NB4 (cell line): Measurements from ENCODE around the gene SLC1A1.

Source experiments
- DNase-seq: peaks from one replicate; pipeline ENCODE4 v3.0.0; 2010; ENCODE audit warnings: low read depth
- H3K4me3 ChIP-seq: one replicate; pipeline ENCODE4 v1.5.1; 2011; ENCODE audit warnings: mild to moderate bottlenecking, low read depth, low read length, moderate library complexity
- CTCF ChIP-seq: IDR thresholded peaks from one replicate; pipeline ENCODE4 v1.5.1; 2012; ENCODE audit warnings: low read depth, low read length
- MAX ChIP-seq: IDR thresholded peaks from 2 replicates; pipeline ENCODE4 v1.6.1; 2011; ENCODE audit warnings: low read depth, low read length
- MYC ChIP-seq: IDR thresholded peaks from 2 replicates; pipeline ENCODE4 v1.6.1; 2011; ENCODE audit warnings: low read depth, low read length
- POLR2A ChIP-seq: IDR thresholded peaks from 2 replicates; pipeline ENCODE4 v1.6.1; 2011; ENCODE audit warnings: mild to moderate bottlenecking; ENCODE audit not compliant: insufficient read length; ENCODE audit errors: extremely low read depth

SLC1A1 gene

DNA sequence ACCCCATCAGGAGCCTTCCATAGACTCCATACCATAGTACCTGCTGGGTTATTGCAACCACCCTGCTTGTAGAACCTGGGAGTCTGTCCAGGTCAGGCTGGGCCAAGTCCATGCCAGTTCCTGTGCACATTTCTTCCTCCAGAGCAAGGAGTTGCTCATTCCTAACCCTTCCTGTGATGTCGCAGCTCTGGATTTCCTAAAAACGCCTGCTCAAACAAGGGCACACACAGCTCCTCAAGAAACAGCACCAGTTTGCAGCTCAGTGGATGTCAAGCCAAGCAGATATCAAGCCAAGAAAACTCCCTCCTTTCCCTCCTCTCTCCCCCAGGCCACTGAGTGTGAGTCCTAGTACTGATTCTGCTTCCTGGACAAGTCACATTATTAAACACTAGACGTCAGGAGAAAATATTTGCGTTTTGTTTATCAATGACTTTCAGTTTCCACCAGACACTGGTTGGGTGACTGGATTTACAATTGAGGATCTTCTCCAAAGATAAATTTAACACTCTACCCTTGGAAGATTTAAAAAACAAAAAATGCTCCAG is 59.6 kb downstream of the SLC1A1 start:
- no peak overlapping the region for H3K4me3 ChIP-seq
- TF ChIP-seq CTCF (no peak), MAX (no peak), POLR2A (no peak), MYC (no peak)
- DNase-seq, result no peak

DNA sequence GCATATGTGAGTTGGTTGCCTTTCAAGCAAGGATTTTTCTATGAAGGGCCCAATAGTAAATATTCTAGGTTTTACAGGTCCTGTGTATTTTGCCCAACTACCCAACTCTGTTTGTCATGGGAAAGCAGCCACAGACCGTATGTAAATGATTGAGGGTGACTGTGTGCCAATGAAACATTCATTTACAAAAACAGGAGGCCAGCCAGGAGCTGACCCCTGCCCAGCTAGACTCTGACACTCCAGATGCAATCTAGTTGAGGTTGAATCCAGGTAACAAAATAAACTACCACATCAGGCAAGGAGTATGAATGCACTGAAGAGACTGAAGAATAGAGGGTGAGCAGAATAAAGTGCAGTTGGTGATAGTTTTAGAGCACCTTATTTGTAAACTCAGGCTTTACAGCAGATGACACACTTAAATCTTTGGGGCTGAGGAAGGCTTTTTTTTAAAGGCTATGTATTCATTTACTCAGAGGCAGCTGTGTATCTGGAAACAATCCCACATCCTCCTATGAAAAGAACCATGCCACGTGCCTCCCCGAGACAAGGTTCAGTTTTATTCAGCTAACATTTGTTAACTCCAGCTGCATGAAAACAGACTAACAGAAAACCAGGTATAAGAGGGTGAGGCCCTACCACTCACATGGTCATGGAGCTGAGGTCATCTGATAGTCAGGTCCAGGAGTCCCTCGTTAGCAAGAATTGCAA is 60.7 kb downstream of the SLC1A1 start:
- TF ChIP-seq POLR2A (no peak), MYC (no peak)
- H3K4me3 ChIP-seq, result no peak overlapping the region
- DNase-seq, result no peak

DNA sequence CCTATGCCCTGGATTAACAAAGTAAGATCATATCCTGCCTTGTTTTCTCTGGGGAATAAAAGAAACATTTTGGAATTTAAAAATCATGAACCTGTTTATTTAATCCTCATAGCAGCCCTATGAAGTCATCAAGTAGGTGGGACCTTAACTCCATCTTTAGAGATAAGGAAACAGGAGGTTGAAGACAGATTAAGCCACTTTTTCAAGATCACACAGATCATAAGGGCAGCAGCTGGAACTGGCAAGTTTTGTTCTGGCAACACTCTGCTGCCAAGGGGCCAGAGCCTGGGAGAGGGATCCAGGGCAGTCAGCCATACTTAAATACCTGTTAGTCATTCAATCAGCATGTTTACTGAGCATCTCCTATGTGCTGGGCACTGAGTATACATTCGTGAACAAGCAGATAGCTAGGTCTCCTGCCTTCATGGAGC is 63.7 kb downstream of the SLC1A1 start:
- DNase-seq, result no peak
- TF ChIP-seq MYC, result no peak
- no peak for TF ChIP-seq POLR2A
- TF ChIP-seq CTCF, result no peak
- no peak for TF ChIP-seq MAX
- no peak overlapping the region for H3K4me3 ChIP-seq

GRCh38 chr9:4555236-4555635 is 65.0 kb downstream of the SLC1A1 start:
- TF ChIP-seq MAX (no peak), CTCF (no peak), POLR2A (no peak), MYC (no peak)
- H3K4me3 ChIP-seq, result no peak overlapping the region
- no peak for DNase-seq

GRCh38 chr9:4558371-4558998 is 68.2 kb downstream of the SLC1A1 start:
- TF ChIP-seq CTCF (no peak), MYC (no peak), POLR2A (no peak), MAX (no peak)
- no peak overlapping the region for H3K4me3 ChIP-seq
- DNase-seq, result no peak
